GM23248 (cell line): Measurements from ENCODE around the gene ARSG.

ENCODE experiments used
- EZH2 ChIP-seq: fragments of 200-600 bp; sonication (generic); IDR thresholded peaks from 2 replicates; pipeline ENCODE4 v1.6.1; 2018; ENCODE audit warnings: antibody characterized with exemption, mild to moderate bottlenecking; ENCODE audit not compliant: insufficient read depth, poor library complexity, severe bottlenecking
- EZH2phosphoT487 ChIP-seq: fragments of 200-600 bp; sonication (generic); IDR thresholded peaks from 2 replicates; pipeline ENCODE4 v1.6.1; 2018; ENCODE audit warnings: antibody characterized with exemption, moderate library complexity, mild to moderate bottlenecking, low read depth; ENCODE audit not compliant: insufficient read depth

DNA sequence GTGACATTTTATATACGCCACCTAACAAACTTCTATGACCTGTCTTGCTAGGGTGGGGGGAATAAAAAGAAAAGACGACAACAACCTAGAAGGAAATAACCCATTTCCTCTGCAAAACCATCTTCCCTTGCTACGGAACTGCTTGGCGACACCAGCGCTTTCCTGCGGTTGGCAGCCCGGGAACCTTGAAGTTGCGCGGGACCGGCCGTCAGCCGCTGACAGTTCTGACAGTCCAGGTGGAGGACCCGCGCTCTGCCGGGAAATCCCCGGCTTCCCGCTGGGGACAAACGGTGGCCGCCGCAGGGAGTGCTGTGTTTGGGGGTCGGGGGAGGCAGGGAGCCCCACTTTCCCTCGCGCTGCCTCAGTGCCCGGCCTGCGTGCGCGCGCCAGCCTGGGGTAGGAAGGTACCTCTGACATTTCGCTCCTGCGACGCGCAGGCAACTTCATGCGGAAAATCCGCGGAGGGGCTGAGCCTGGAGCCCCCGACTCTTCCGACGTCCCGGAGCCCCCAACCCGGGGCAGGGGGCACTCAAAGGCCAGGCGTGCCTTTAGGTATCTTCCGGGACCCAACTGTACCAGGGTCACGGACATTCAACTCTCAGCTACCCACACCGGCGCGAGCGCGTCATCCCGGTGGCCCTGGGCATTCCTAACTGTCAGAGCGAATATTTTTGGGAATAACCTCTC lies 884 bp upstream of the ARSG start:
- no peak for TF ChIP-seq EZH2
- TF ChIP-seq EZH2phosphoT487 = no peak
